ENCODE results near the gene ENG. TPM values are rescaled to one million over a fixed set of nuclear protein-coding genes. Genes with fewer than 3 reads are reported as not detected.

Gene ENG
- total and polyA plus RNA-seq, 2 of the 8 experiments (the other 6 are each of a cell fraction or from before 2014, with no cell fraction given), result 1.8 to 4.4 TPM

GRCh38 chr9:127860779-127861178 is 6.3 kb upstream of the ENG start:
- Histone ChIP-seq H4K20me1 (replicated peaks in 1 of 2; ENCODE audit: control insufficient read depth in 1 of 2, insufficient read depth in 2 of 2, low read length in 2 of 2) (peaks cover 0 to 1% of the 10 kb centered on the region in 2 experiments), H3K56ac (replicated peaks; ENCODE audit: insufficient read length, low read depth, low read length) (no peak overlapping the region), H3K27me3 (replicated peaks in 1 of 4; ENCODE audit: control insufficient read depth in 3 of 4, extremely low read depth in 1 of 4, insufficient read depth in 3 of 4, low read length in 3 of 4) (no peaks in the 10 kb centered on the region; a peak in 1 of 7 replicates), H2BK5ac (ENCODE audit: low read depth, low read length) (no peak overlapping the region), H3K79me1 (ENCODE audit: low read depth, low read length) (no peaks in the 10 kb centered on the region; the same call in 1 of the 2 replicates), H3K4me2 (ENCODE audit: insufficient read depth in 1 of 2, low read depth in 2 of 2, low read length in 2 of 2) (no peak overlapping the region), H2BK120ac (replicated peaks; ENCODE audit: low read depth, low read length) (no peak overlapping the region), H3K23me2 (ENCODE audit: low read depth, low read length) (peaks cover 1% of the 10 kb centered on the region; the same call in 1 of the 2 replicates), H4K8ac (ENCODE audit: extremely low read depth, insufficient read depth, low read length) (no peak overlapping the region), H3K36me3 (ENCODE audit: control insufficient read depth in 2 of 4, insufficient read depth in 4 of 4, low read length in 3 of 4) (no peaks in the 10 kb centered on the region), H4K91ac (replicated peaks; ENCODE audit: insufficient read length, low read length) (no peak overlapping the region), H2AFZ (ENCODE audit: low read length) (no peak overlapping the region), H3K79me2 (ENCODE audit: control insufficient read depth in 1 of 2, insufficient read depth in 2 of 2, low read length in 2 of 2) (no peaks in the 10 kb centered on the region), H3K9me3 (ENCODE audit: insufficient read depth in 2 of 2, low read depth in 1 of 2, low read length in 1 of 2) (no peaks in the 10 kb centered on the region), H3K23ac (ENCODE audit: insufficient read length) (no peak overlapping the region), H2BK12ac (ENCODE audit: low read depth, low read length) (no peak overlapping the region), H3K9ac (replicated peaks in 1 of 4; ENCODE audit: extremely low read depth in 1 of 4, low read depth in 3 of 4, low read length in 3 of 4) (no peak overlapping the region), H3K14ac (ENCODE audit: insufficient read length) (no peak overlapping the region), H4K5ac (ENCODE audit: insufficient read length, low read depth, low read length) (no peak overlapping the region), H3K4ac (replicated peaks; ENCODE audit: insufficient read length, low read depth, low read length) (no peak overlapping the region), H3K27ac (ENCODE audit: low read depth, low read length) (no peak overlapping the region), H2AK5ac (ENCODE audit: low read depth, low read length) (no peak overlapping the region), H2BK15ac (ENCODE audit: low read length) (no peak overlapping the region), H3K4me3 (ENCODE audit: extremely low read depth in 1 of 4, insufficient read depth in 2 of 4, low read depth in 3 of 4, low read length in 4 of 4) (no peak overlapping the region), H2BK20ac (ENCODE audit: low read length) (no peak overlapping the region), H3K4me1 (replicated peaks in 1 of 4; ENCODE audit: control insufficient read depth in 3 of 4, insufficient read depth in 4 of 4, low read length in 3 of 4) (no peaks in the 10 kb centered on the region; a peak in 1 of 7 replicates), H3K18ac (ENCODE audit: extremely low read depth, low read length) (no peak overlapping the region)
- DNase-seq (ENCODE audit: low read depth in 1 of 2, low spot score in 2 of 2) (no peak), FAIRE-seq (no peak)
- CTCF ChIA-PET (ENCODE audit: partially characterized antibody), result interaction anchor here (1.1 to 4.5 kb wide), 5 partner anchors 8 to 38 kb away, joined by 4 to 43 read pairs (median 10); partner anchors contain the start of gene ENG
- POLR2A ChIA-PET (ENCODE audit: partially characterized antibody), result interaction anchor here (1.0 kb wide), 1 partner anchor 39 kb away, joined by 3 read pairs; no protein-coding TSS in a partner anchor
- WGBS, 2 experiments (ENCODE audit: extremely low coverage in 1 of 2, insufficient coverage in 1 of 2, insufficient read length in 1 of 2, insufficient replicate concordance in 2 of 2, low coverage in 1 of 2, low lambda C conversion rate in 2 of 2, missing lambda C conversion rate in 1 of 2), result 92% methylated on average over 11 of the region's 11 CpGs; no CpG with 5 or more reads in 1 of the 2 experiments
- peak; percentile 59; the same call in 1 of the 2 replicates for TF ChIP-seq KDM1A (IDR thresholded peaks at IDR 0.05; ENCODE audit: borderline replicate concordance, low read length)
- TF ChIP-seq PHF8 (conservative IDR thresholded peaks at IDR 0.05; ENCODE audit: low read depth, low read length), result no peak
